Lower leg skin (tissue), 4 donors: Measurements from ENCODE around the gene FETUB. TPM values are rescaled to one million over a fixed set of nuclear protein-coding genes. Genes with fewer than 3 reads are reported as not detected.
"Not testable (repeated sequence)": the region's sequence is repeated elsewhere in the genome, so short reads cannot be mapped to it uniquely, and the experiment has no call there.

Experiments
- DNase-seq, 2 donors: peaks; one replicate each; pipeline ENCODE4 v3.0.0-alpha.2; 2019; ENCODE audit warnings: low spot score in 2 of 2
- H3K4me3 ChIP-seq: fragments of 200-600 bp; sonication (generic); 2 replicates; pipeline ENCODE4 v1.5.1; 2017; ENCODE audit warnings: mild to moderate bottlenecking, low read depth; ENCODE audit not compliant: poor library complexity, severe bottlenecking
- CTCF ChIP-seq, 3 donors: fragments of 450-650 bp; IDR thresholded peaks; one replicate each; pipeline ENCODE4 v1.5.1; 2016; ENCODE audit warnings: antibody characterized with exemption in 3 of 3, mild to moderate bottlenecking in 3 of 3, moderate library complexity in 2 of 3
- POLR2A ChIP-seq, 2 donors: fragments of 450-650 bp; IDR thresholded peaks; one replicate each; pipeline ENCODE4 v1.6.1; 2016 to 2017; ENCODE audit warnings: antibody characterized with exemption in 2 of 2, mild to moderate bottlenecking in 1 of 2, moderate library complexity in 1 of 2
- WGBS, 2 donors: methylation state at CpG; one replicate each; pipeline ENCODE4 v1.1.5; 2018; 5-methylcytosine and 5-hydroxymethylcytosine counted together
- intact Hi-C: fragments of 100-400 bp; cut with DNase I; formaldehyde crosslinking; loops from one replicate; pipeline ENCODE4 v1.15.0; 2023; ENCODE audit warnings: low total_unique reads
- total RNA-seq, 4 donors: library from RNA; depleted of rRNA; stranded (reverse); fragments of >200 nt; gene quantifications; one replicate each; pipeline ENCODE4 v1.1.0, GENCODE V29; 2016

FETUB gene
- total RNA-seq, 4 donors from 2014 or later, result 4.0 to 13.5 (median 9.3) TPM

GRCh38 chr3:186697510-186697909 is 57.3 kb downstream of the FETUB start:
- no peak for DNase-seq
- WGBS, 2 donors, result 77 to 83% methylated on average over 4 of the region's 4 CpGs
- no peak for TF ChIP-seq POLR2A (IDR thresholded peaks at IDR 0.05)
- TF ChIP-seq CTCF (IDR thresholded peaks at IDR 0.05), result no peak
- intact Hi-C loops, result no loop called here
- H3K4me3 ChIP-seq, result no peak overlapping the region

DNA sequence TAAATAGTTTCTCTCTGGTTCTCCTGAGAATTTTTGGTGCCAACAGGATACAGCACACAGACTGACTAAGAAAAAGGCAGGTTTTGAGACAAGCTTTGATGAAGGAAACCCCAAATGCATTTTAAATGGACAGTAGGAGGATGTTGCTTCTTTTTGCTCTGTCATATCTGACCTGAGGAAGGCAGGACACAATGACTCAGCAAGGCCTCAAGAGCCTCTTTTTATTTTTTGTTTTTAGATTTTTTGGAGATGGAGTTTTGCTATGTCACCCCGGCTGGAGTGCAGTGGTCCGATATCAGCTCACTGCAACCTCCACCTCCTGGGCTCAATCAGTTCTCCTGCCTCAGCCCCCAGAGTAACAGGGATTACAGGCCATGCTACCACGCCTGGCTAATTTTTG is 60.1 kb downstream of the FETUB start:
- DNase-seq, result no peak
- H3K4me3 ChIP-seq, result no peak overlapping the region
- intact Hi-C loops, result no loop called here
- 89 to 95% methylated on average over 3 of the region's 3 CpGs for WGBS, 2 donors
- no peak for TF ChIP-seq CTCF (IDR thresholded peaks at IDR 0.05)
- TF ChIP-seq POLR2A (IDR thresholded peaks at IDR 0.05), result no peak

DNA sequence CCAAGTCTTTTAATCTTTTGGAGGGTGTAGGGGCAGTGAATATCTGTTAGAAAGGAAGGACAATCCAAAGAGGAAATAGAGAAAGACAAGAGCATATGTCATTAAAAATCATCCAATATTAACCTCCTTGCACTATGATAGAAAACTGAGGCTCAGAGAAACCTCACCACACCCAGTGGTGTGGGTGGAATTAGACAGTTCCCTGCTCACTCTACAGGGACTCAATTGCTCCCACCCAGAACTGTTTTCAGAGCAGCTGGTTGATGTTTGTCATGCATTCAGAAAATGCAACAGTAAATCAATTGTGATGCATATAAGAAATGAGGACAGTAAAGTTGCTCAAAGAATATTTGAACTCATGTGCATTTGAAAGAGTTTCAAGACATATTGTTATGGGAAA is 62.3 kb downstream of the FETUB start:
- intact Hi-C loops, DNase-seq, H3K4me3 ChIP-seq: not testable (repeated sequence)

Other genes with a start within 250 kb of the FETUB start
- gene CRYGS, start 96.0 kb upstream of the FETUB start, total RNA-seq, result 1 to 10 TPM in 2 of 4 donors, under 1 TPM in 2; 0.42 to 2.3 (median 1.3) TPM
- 10 to 100 TPM in 3 of 4 donors, 1 to 10 TPM in 1; 9.7 to 17.7 (median 14.6) TPM for gene TBCCD1, start 73.1 kb upstream of the FETUB start, total RNA-seq
- gene DNAJB11, start 69.7 kb upstream of the FETUB start, total RNA-seq, result 10 to 100 TPM; 24.7 to 32.1 (median 26.4) TPM
- under 1 TPM in 1 of 4 donors, not detected in 3; 0.36 TPM for gene AHSG, start 27.3 kb upstream of the FETUB start, total RNA-seq
- gene HRG, start 25.6 kb downstream of the FETUB start, total RNA-seq, result under 1 TPM in 2 of 4 donors, not detected in 2; 0.10 to 0.34 TPM
- not detected for gene KNG1, start 77.0 kb downstream of the FETUB start, total RNA-seq
- 100 to 1,000 TPM; 224 to 547 (median 310) TPM for gene EIF4A2, start 143.2 kb downstream of the FETUB start, total RNA-seq
- 10 to 100 TPM in 2 of 4 donors, 1 to 10 TPM in 2; 6.3 to 14.0 (median 10.5) TPM for gene RFC4, start 166.1 kb downstream of the FETUB start, total RNA-seq
- 10 to 100 TPM in 2 of 4 donors, 1 to 10 TPM in 2; 1.1 to 15.6 (median 7.7) TPM for gene ADIPOQ, start 202.3 kb downstream of the FETUB start, total RNA-seq